ENCODE data around the gene MYMX.

Gene MYMX

DNA sequence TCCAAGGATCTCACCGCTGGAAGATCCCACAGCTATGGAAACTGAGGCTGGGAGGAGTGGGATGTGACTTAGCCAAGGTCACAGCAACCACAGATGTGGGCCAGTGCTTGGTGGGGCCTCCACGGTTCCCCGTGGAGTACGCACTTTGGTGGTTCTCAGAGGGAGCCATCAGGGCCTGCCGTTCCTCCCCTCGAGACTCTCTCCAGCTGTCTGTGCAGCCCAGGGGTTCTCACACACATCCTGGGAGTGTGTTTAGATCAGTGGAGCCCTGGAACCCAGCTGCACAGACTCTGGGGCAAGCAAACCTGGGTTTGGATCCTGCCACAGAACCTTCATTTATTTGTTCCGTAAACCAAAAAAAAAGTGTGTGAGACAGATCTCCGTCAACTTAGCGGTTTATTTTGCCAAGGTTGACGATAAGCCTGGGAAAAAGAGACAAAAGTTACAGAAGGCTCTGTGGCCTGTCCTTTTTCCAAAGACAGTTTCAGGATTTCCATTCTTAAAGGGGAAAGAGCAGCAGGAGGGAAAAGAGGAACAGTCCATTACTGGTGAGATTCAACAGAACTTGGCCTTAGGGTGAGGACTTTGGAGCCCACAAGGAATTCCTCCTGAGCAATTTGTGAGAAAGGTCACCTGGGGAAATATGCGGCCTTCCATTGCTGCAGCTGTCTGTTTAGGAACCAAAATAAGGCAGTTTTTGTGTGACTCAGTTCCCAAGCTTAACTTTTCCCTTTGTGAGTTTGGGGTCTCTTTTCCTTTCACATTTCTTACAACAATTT, 13.6 kb upstream of the MYMX start:
- H3K4me1 ChIP-seq (ENCODE audit: control extremely low read depth in 1 of 4, control insufficient read depth in 4 of 4, insufficient read depth in 4 of 4, low read length in 3 of 4): peaks cover 0 to 22% (median 11%) of the 10 kb centered on the region in 4 experiments
- over 99% methylated on average over 10 of the region's 11 CpGs for WGBS (ENCODE audit: insufficient coverage)
- H3K36me3 ChIP-seq (ENCODE audit: control insufficient read depth in 4 of 4, insufficient read depth in 4 of 4, low read length in 3 of 4): no peaks in the 10 kb centered on the region
- no peak for DNase-seq
- no peak overlapping the region for H3K4me3 ChIP-seq (ENCODE audit: control insufficient read depth in 1 of 7, extremely low read depth in 1 of 7, insufficient read depth in 4 of 7, low read depth in 2 of 7, low read length in 6 of 7)
- POLR2A ChIA-PET: no interaction called here
- H3K27ac ChIP-seq (ENCODE audit: insufficient read depth in 1 of 2, low read depth in 1 of 2, low read length in 2 of 2, poor library complexity in 1 of 2, severe bottlenecking in 2 of 2): no peak overlapping the region
- H3K27me3 ChIP-seq (replicated peaks in 2 of 5; ENCODE audit: control insufficient read depth in 4 of 5, insufficient read depth in 5 of 5, low read length in 4 of 5): no peaks in the 10 kb centered on the region
- no peaks in the 10 kb centered on the region for H3K9me3 ChIP-seq (ENCODE audit: control extremely low read depth in 1 of 5, control insufficient read depth in 4 of 5, insufficient read depth in 2 of 5, low read depth in 1 of 5, low read length in 4 of 5)
- CTCF ChIA-PET: interaction anchor here (1.8 to 3.2 kb wide), 2 partner anchors 10 to 19 kb away, joined by 5 to 12 read pairs; no protein-coding TSS in a partner anchor

DNA sequence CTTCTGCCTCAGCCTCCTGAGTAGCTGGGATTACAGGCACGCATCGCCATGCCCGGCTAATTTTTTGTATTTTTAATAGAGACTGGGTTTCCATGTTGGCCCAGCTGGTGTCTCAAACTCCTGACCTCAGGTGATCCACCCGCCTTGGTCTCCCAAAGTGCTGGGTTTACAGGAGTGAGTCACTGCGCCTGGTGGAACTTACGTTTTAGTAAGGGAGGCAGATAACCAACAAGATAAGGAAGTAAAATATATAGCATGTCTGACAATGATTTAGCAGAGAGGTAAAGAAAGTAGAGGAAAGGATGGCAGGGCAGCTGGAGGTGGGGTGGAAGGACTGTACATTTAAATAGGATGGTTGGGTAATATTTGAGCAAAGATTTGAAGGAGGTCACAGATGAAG, 12.8 kb upstream of the MYMX start:
- peak in 1 of 3 donors; percentile 26 for DNase-seq
- H3K4me3 ChIP-seq (ENCODE audit: control insufficient read depth in 1 of 7, extremely low read depth in 1 of 7, insufficient read depth in 4 of 7, low read depth in 2 of 7, low read length in 6 of 7): no peak overlapping the region
- peaks cover 0 to 22% (median 11%) of the 10 kb centered on the region in 4 experiments for H3K4me1 ChIP-seq (ENCODE audit: control extremely low read depth in 1 of 4, control insufficient read depth in 4 of 4, insufficient read depth in 4 of 4, low read length in 3 of 4)
- H3K27me3 ChIP-seq (replicated peaks in 2 of 5; ENCODE audit: control insufficient read depth in 4 of 5, insufficient read depth in 5 of 5, low read length in 4 of 5): no peaks in the 10 kb centered on the region
- H3K27ac ChIP-seq (ENCODE audit: insufficient read depth in 1 of 2, low read depth in 1 of 2, low read length in 2 of 2, poor library complexity in 1 of 2, severe bottlenecking in 2 of 2): no peak overlapping the region
- H3K36me3 ChIP-seq (ENCODE audit: control insufficient read depth in 4 of 4, insufficient read depth in 4 of 4, low read length in 3 of 4): no peaks in the 10 kb centered on the region
- WGBS (ENCODE audit: insufficient coverage): 88% methylated on average over 6 of the region's 6 CpGs
- ChIA-PET POLR2A (no interaction called here), CTCF (interaction anchor here (1.2 to 1.8 kb wide), 4 partner anchors 12 to 31 kb away, joined by 3 to 5 read pairs (median 4); no protein-coding TSS in a partner anchor)
- H3K9me3 ChIP-seq (ENCODE audit: control extremely low read depth in 1 of 5, control insufficient read depth in 4 of 5, insufficient read depth in 2 of 5, low read depth in 1 of 5, low read length in 4 of 5): no peaks in the 10 kb centered on the region

DNA sequence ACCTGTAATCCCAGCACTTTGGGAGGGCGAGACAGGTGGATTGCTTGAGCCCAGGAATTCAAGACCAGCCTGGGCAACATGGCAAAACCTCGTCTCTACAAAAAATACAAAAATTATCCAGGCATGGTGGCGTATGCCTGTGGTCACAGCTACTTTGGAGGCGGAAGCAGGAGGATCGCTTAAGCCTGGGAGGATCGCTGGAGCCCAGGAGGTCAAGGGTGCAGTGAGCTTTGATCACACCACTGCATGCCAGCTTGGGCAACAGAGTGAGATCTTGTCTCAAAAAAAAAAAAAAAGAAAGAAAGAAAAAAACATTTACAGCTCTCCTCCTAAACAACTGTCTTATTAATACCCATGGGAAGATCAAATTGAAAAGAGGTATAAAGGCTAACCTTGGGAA, 8.8 kb upstream of the MYMX start:
- CTCF ChIA-PET: interaction anchor here (0.9 to 1.5 kb wide), 3 partner anchors 9 to 18 kb away, joined by 3 to 4 read pairs (median 3); partner anchors contain the start of gene MYMX

DNA sequence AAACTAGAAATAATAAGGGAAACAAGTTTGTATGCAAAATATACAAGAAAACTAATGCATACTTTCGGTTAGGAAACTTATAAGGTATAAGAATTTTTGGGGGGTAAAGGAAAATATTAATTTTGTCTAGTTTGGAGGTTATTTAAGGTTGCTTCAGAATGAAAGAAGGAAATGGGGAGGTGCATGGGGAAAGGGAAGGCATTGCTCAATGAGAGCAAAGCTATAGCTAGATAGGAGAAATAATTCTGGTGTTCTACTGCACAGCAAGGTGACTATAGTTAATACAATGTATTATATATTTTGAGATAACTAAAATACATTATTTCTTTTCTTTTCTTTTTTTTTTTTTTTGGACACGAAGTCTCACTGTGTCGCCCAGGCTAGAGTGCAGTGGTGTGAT, 5.4 kb upstream of the MYMX start:
- 100% methylated on average over 1 of the region's 3 CpGs for WGBS (ENCODE audit: insufficient coverage)
- ChIA-PET CTCF (interaction anchor here (0.9 to 1.5 kb wide), 4 partner anchors 10 to 34 kb away, joined by 3 to 4 read pairs (median 3); no protein-coding TSS in a partner anchor), POLR2A (interaction anchor here (0.6 to 0.7 kb wide), 2 partner anchors 37 to 371 kb away, joined by 3 read pairs; no protein-coding TSS in a partner anchor)
- no peaks in the 10 kb centered on the region for H3K27me3 ChIP-seq (replicated peaks in 2 of 5; ENCODE audit: control insufficient read depth in 4 of 5, insufficient read depth in 5 of 5, low read length in 4 of 5)
- H3K4me3 ChIP-seq (ENCODE audit: control insufficient read depth in 1 of 7, extremely low read depth in 1 of 7, insufficient read depth in 4 of 7, low read depth in 2 of 7, low read length in 6 of 7): no peak overlapping the region
- no peaks in the 10 kb centered on the region for H3K36me3 ChIP-seq (ENCODE audit: control insufficient read depth in 4 of 4, insufficient read depth in 4 of 4, low read length in 3 of 4)
- H3K27ac ChIP-seq (ENCODE audit: insufficient read depth in 1 of 2, low read depth in 1 of 2, low read length in 2 of 2, poor library complexity in 1 of 2, severe bottlenecking in 2 of 2): no peak overlapping the region
- H3K9me3 ChIP-seq (ENCODE audit: control extremely low read depth in 1 of 5, control insufficient read depth in 4 of 5, insufficient read depth in 2 of 5, low read depth in 1 of 5, low read length in 4 of 5): no peaks in the 10 kb centered on the region
- DNase-seq: no peak
- peaks cover 0 to 14% (median 7%) of the 10 kb centered on the region in 4 experiments for H3K4me1 ChIP-seq (ENCODE audit: control extremely low read depth in 1 of 4, control insufficient read depth in 4 of 4, insufficient read depth in 4 of 4, low read length in 3 of 4)

More for the DNA sequence above, 8.8 kb upstream of the MYMX start:
- Histone ChIP-seq H3K4me3 (ENCODE audit: control insufficient read depth in 1 of 7, extremely low read depth in 1 of 7, insufficient read depth in 4 of 7, low read depth in 2 of 7, low read length in 6 of 7) (no peak overlapping the region), H3K27ac (ENCODE audit: insufficient read depth in 1 of 2, low read depth in 1 of 2, low read length in 2 of 2, poor library complexity in 1 of 2, severe bottlenecking in 2 of 2) (no peak overlapping the region), H3K4me1 (ENCODE audit: control extremely low read depth in 1 of 4, control insufficient read depth in 4 of 4, insufficient read depth in 4 of 4, low read length in 3 of 4) (peaks cover 0 to 15% (median 7%) of the 10 kb centered on the region in 4 experiments), H3K9me3 (ENCODE audit: control extremely low read depth in 1 of 5, control insufficient read depth in 4 of 5, insufficient read depth in 2 of 5, low read depth in 1 of 5, low read length in 4 of 5) (no peaks in the 10 kb centered on the region), H3K27me3 (replicated peaks in 2 of 5; ENCODE audit: control insufficient read depth in 4 of 5, insufficient read depth in 5 of 5, low read length in 4 of 5) (no peaks in the 10 kb centered on the region), H3K36me3 (ENCODE audit: control insufficient read depth in 4 of 4, insufficient read depth in 4 of 4, low read length in 3 of 4) (no peaks in the 10 kb centered on the region)
- 97% methylated on average over 5 of the region's 6 CpGs for WGBS (ENCODE audit: insufficient coverage)
- no peak for DNase-seq
- POLR2A ChIA-PET: no interaction called here

DNA sequence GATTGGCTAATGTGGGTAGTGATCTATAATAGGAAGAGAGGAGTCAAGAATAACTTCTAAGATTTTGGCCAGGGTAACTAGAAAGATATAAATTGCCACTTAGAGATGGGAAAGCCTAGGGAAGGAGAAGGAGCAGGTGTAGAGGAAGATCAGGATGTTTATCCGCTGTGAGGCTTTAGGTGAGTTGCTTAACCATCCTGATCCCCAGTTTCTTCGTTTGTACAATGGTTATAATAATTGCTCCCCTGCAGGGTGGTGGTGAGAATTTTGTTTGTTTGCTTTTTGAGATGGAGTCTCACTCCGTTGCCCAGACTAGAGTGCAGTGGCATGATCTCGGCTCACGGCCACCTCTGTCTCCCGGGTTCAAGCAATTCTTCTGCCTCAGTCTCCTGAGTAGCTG, 2.4 kb upstream of the MYMX start:
- Histone ChIP-seq H3K9me3 (ENCODE audit: control extremely low read depth in 1 of 5, control insufficient read depth in 4 of 5, insufficient read depth in 2 of 5, low read depth in 1 of 5, low read length in 4 of 5) (no peaks in the 10 kb centered on the region), H3K4me1 (ENCODE audit: control extremely low read depth in 1 of 4, control insufficient read depth in 4 of 4, insufficient read depth in 4 of 4, low read length in 3 of 4) (peaks cover 0 to 43% (median 34%) of the 10 kb centered on the region in 4 experiments), H3K4me3 (ENCODE audit: control insufficient read depth in 1 of 7, extremely low read depth in 1 of 7, insufficient read depth in 4 of 7, low read depth in 2 of 7, low read length in 6 of 7) (no peak overlapping the region), H3K36me3 (ENCODE audit: control insufficient read depth in 4 of 4, insufficient read depth in 4 of 4, low read length in 3 of 4) (no peaks in the 10 kb centered on the region), H3K27ac (ENCODE audit: insufficient read depth in 1 of 2, low read depth in 1 of 2, low read length in 2 of 2, poor library complexity in 1 of 2, severe bottlenecking in 2 of 2) (no peak overlapping the region), H3K27me3 (replicated peaks in 2 of 5; ENCODE audit: control insufficient read depth in 4 of 5, insufficient read depth in 5 of 5, low read length in 4 of 5) (no peaks in the 10 kb centered on the region)
- ChIA-PET POLR2A (no interaction called here), CTCF (interaction anchor here (0.6 to 2.6 kb wide), 4 partner anchors 13 to 21 kb away, joined by 3 to 12 read pairs (median 4); no protein-coding TSS in a partner anchor)
- no peak for DNase-seq
- WGBS (ENCODE audit: insufficient coverage): 100% methylated on average over 2 of the region's 6 CpGs

DNA sequence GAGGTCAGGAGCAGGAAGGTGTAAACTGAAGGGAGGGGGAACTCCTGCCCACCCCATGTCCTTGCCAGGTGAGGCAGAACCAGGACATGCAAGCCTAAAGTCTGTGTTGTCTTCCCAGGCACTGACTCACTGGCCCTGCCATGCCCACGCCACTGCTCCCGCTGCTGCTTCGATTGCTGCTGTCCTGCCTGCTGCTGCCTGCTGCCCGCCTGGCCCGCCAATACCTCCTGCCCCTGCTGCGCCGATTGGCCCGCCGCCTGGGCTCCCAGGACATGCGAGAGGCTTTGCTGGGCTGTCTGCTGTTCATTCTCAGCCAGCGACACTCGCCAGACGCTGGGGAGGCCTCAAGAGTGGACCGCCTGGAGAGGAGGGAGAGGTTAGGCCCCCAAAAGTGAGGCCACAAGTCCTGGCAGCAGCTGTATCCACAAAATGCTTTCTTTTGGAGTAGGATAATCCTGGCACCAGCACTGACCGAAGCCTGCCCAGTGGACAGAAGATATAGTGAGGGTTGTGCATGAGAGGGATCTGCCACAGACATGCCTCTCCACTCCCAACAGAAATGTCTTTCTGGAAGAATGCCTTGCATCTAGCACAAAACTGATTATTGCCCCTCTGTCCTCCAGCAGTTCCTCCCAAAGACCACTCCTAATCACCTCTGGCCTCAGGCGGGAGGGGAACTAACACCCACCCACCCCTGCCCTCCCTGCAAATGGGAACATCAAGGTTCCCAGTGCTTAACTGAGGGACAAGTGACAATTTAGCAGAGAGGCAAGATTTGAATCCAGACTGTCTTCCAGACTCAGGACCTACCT, 812 bp downstream of the MYMX start:
- WGBS (ENCODE audit: insufficient coverage): 96% methylated on average over 14 of the region's 16 CpGs
- Histone ChIP-seq H3K4me3 (ENCODE audit: control insufficient read depth in 1 of 7, extremely low read depth in 1 of 7, insufficient read depth in 4 of 7, low read depth in 2 of 7, low read length in 6 of 7) (no peak overlapping the region), H3K4me1 (ENCODE audit: control extremely low read depth in 1 of 4, control insufficient read depth in 4 of 4, insufficient read depth in 4 of 4, low read length in 3 of 4) (peaks cover 0 to 60% (median 51%) of the 10 kb centered on the region in 4 experiments), H3K27me3 (replicated peaks in 2 of 5; ENCODE audit: control insufficient read depth in 4 of 5, insufficient read depth in 5 of 5, low read length in 4 of 5) (no peaks in the 10 kb centered on the region), H3K36me3 (ENCODE audit: control insufficient read depth in 4 of 4, insufficient read depth in 4 of 4, low read length in 3 of 4) (no peaks in the 10 kb centered on the region), H3K9me3 (ENCODE audit: control extremely low read depth in 1 of 5, control insufficient read depth in 4 of 5, insufficient read depth in 2 of 5, low read depth in 1 of 5, low read length in 4 of 5) (no peaks in the 10 kb centered on the region), H3K27ac (ENCODE audit: insufficient read depth in 1 of 2, low read depth in 1 of 2, low read length in 2 of 2, poor library complexity in 1 of 2, severe bottlenecking in 2 of 2) (no peak overlapping the region)
- CTCF ChIA-PET: interaction anchor here (1.5 to 2.5 kb wide), 3 partner anchors 9 to 41 kb away, joined by 3 to 8 read pairs (median 5); no protein-coding TSS in a partner anchor
- POLR2A ChIA-PET: no interaction called here
- DNase-seq: peak in 1 of 3 donors; percentile 24
